H1 (cell line): Measurements from ENCODE around the gene CARD16.

Source experiments
- EP300 ChIP-seq, 2 experiments: IDR thresholded peaks; 1 replicate in 1 of 2; 2 replicates in 1 of 2; pipeline ENCODE4 v1.6.1; 2011 to 2012; ENCODE audit warnings: low read depth in 2 of 2, low read length in 2 of 2, mild to moderate bottlenecking in 2 of 2, borderline replicate concordance in 1 of 2, inconsistent platforms in 1 of 2, moderate library complexity in 1 of 2
- POLR2A ChIP-seq, 2 experiments: IDR thresholded peaks; 1 replicate in 1 of 2; 2 replicates in 1 of 2; pipeline ENCODE4 v1.6.1; 2011; ENCODE audit warnings: low read depth in 2 of 2, low read length in 2 of 2, mild to moderate bottlenecking in 2 of 2; ENCODE audit errors: control extremely low read depth in 1 of 2
- RAD21 ChIP-seq, 2 experiments: IDR thresholded peaks in 1 of 2; conservative IDR thresholded peaks in 1 of 2; 2 replicates each; pipeline ENCODE4 v1.6.1; 2011; ENCODE audit warnings: low read depth in 2 of 2, low read length in 2 of 2, improper control_type of control experiment in 1 of 2, inconsistent platforms in 1 of 2, mild to moderate bottlenecking in 1 of 2, moderate library complexity in 1 of 2
- SIX5 ChIP-seq: IDR thresholded peaks from 2 replicates; pipeline ENCODE4 v1.6.1; 2011; ENCODE audit warnings: mild to moderate bottlenecking, low read depth, low read length
- TAF1 ChIP-seq: IDR thresholded peaks from 2 replicates; pipeline ENCODE4 v1.6.1; 2011; ENCODE audit warnings: mild to moderate bottlenecking, low read depth, low read length
- TF ChIP-seq, protein P1 (sequence below), 3 experiments: IDR thresholded peaks; 1 replicate in 2 of 3; 2 replicates in 1 of 3; pipeline versions ENCODE4 v1.5.1 to v1.6.1; 2011; ENCODE audit warnings: low read length in 3 of 3, mild to moderate bottlenecking in 3 of 3, inconsistent platforms in 2 of 3, low read depth in 1 of 3, moderate library complexity in 1 of 3; ENCODE audit not compliant: insufficient read depth in 1 of 3; ENCODE audit errors: control extremely low read depth in 1 of 3

GRCh38 chr11:105040703-105041102 is 4.4 kb downstream of the CARD16 start:
- TF ChIP-seq EP300 (IDR thresholded peaks at IDR 0.05; ENCODE audit: borderline replicate concordance in 1 of 2, low read depth in 2 of 2, low read length in 2 of 2) = no peak
- TF ChIP-seq POLR2A (IDR thresholded peaks at IDR 0.05; ENCODE audit: control extremely low read depth in 1 of 2, low read depth in 2 of 2, low read length in 2 of 2) = no peak
- TF ChIP-seq, protein P1, sequence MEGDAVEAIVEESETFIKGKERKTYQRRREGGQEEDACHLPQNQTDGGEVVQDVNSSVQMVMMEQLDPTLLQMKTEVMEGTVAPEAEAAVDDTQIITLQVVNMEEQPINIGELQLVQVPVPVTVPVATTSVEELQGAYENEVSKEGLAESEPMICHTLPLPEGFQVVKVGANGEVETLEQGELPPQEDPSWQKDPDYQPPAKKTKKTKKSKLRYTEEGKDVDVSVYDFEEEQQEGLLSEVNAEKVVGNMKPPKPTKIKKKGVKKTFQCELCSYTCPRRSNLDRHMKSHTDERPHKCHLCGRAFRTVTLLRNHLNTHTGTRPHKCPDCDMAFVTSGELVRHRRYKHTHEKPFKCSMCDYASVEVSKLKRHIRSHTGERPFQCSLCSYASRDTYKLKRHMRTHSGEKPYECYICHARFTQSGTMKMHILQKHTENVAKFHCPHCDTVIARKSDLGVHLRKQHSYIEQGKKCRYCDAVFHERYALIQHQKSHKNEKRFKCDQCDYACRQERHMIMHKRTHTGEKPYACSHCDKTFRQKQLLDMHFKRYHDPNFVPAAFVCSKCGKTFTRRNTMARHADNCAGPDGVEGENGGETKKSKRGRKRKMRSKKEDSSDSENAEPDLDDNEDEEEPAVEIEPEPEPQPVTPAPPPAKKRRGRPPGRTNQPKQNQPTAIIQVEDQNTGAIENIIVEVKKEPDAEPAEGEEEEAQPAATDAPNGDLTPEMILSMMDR (IDR thresholded peaks at IDR 0.05; ENCODE audit: control extremely low read depth in 1 of 3, insufficient read depth in 1 of 3, low read depth in 1 of 3, low read length in 3 of 3) = no peak
- no peak for TF ChIP-seq SIX5
- TF ChIP-seq TAF1 = no peak
- TF ChIP-seq RAD21 (IDR thresholded peaks at IDR 0.05 in 1 of 2, conservative IDR thresholded peaks at IDR 0.05 in 1 of 2; ENCODE audit: low read depth in 2 of 2, low read length in 2 of 2) = no peak
